A549 (cell line): Measurements from ENCODE around the gene NRXN3.

Experiments used
- CTCF ChIP-seq: fragments of >200 bp; sonication (Bioruptor Twin); formaldehyde crosslinking; IDR thresholded peaks from 3 replicates; pipeline ENCODE4 v1.5.1; 2016
- ESRRA ChIP-seq: fragments of 150-350 bp; IDR thresholded peaks from 2 replicates; pipeline ENCODE4 v1.6.1; 2014; ENCODE audit warnings: mild to moderate bottlenecking, low read length, borderline replicate concordance
- HMGXB4 ChIP-seq: fragments of 250-450 bp; sonication (Bioruptor Pico); IDR thresholded peaks from 2 replicates; pipeline ENCODE4 v1.5.0; 2021; ENCODE audit warnings: mild to moderate bottlenecking, moderate library complexity, borderline replicate concordance
- MAZ ChIP-seq: fragments of 150-350 bp; IDR thresholded peaks from 2 replicates; pipeline ENCODE4 v1.6.1; 2014; ENCODE audit warnings: antibody characterized with exemption, low read depth, low read length, borderline replicate concordance
- NFE2L2 ChIP-seq: fragments of 150-350 bp; conservative IDR thresholded peaks from 2 replicates; pipeline ENCODE4 v1.6.1; 2014; ENCODE audit warnings: low read length
- POLR2A ChIP-seq: IDR thresholded peaks from 2 replicates; pipeline ENCODE4 v1.6.1; 2012; ENCODE audit warnings: mild to moderate bottlenecking, low read length
- RAD21 ChIP-seq, 2 experiments: fragments of >200 bp in 1 of 2; sonication (Bioruptor Twin) in 1 of 2; formaldehyde crosslinking in 1 of 2; IDR thresholded peaks in 1 of 2; conservative IDR thresholded peaks in 1 of 2; 2 replicates in 1 of 2; 3 replicates in 1 of 2; pipeline ENCODE4 v1.6.1; 2012 to 2018; ENCODE audit warnings: inconsistent platforms in 1 of 2
- REST ChIP-seq: fragments of 200-600 bp; sonication (generic); IDR thresholded peaks from 2 replicates; pipeline ENCODE4 v1.6.1; 2016; ENCODE audit warnings: antibody characterized with exemption, mild to moderate bottlenecking, moderate library complexity

- TF ChIP-seq RAD21 (conservative IDR thresholded peaks at IDR 0.05 in 1 of 2, IDR thresholded peaks at IDR 0.05 in 1 of 2) (no peak), POLR2A (no peak), REST (no peak), MAZ (no peak), ESRRA (no peak), CTCF (no peak), HMGXB4 (CRISPR knock-in tag) (no peak), NFE2L2 (no peak)
Observed at GRCh38 chr14:78747813-78748212, 577.6 kb downstream of the NRXN3 start.
